A673 (cell line): ENCODE results near the gene CASQ2. TPM values are rescaled to one million over a fixed set of nuclear protein-coding genes. Genes with fewer than 3 reads are reported as not detected.
A peak's percentile ranks its signal among the peaks of the same experiment; 100 is the strongest.

ENCODE experiments used
- BruUV-seq: library from RNA; stranded (reverse); fragments of 400-500 nt; replicated peaks from 2 replicates; lab custom pipeline; 2021; lab: Mats Ljungman, UMichigan
- CTCF ChIA-PET: fragments of 300-600 bp; sonication (Branson Sonifier 250); formaldehyde crosslinking; loops from one replicate; lab custom pipeline; 2022; ENCODE audit warnings: antibody characterized with exemption; lab: Charles Lee
- POLR2A ChIA-PET: fragments of 300-600 bp; sonication (Branson Sonifier 250); formaldehyde crosslinking; loops from one replicate; lab custom pipeline; 2022; ENCODE audit warnings: antibody characterized with exemption; ENCODE audit not compliant: low non-redundant PET; lab: Charles Lee
- DNase-seq: peaks from one replicate; pipeline ENCODE4 v3.0.0-alpha.2; 2015; ENCODE audit warnings: low spot score
- H3K27ac ChIP-seq: fragments of 200-600 bp; sonication (generic); 2 replicates; pipeline ENCODE4 v1.5.1; 2016; ENCODE audit warnings: mixed run types, low read depth, mild to moderate bottlenecking, mixed read lengths, antibody characterized with exemption, low read length; ENCODE audit not compliant: poor library complexity, severe bottlenecking
- H3K27me3 ChIP-seq: fragments of 200-600 bp; sonication (generic); replicated peaks from 2 replicates; pipeline ENCODE4 v1.6.1; 2017; ENCODE audit warnings: mixed run types, low read depth, mild to moderate bottlenecking, mixed read lengths, antibody characterized with exemption, low read length; ENCODE audit not compliant: insufficient read depth, poor library complexity
- H3K36me3 ChIP-seq: fragments of 200-600 bp; sonication (generic); 2 replicates; pipeline ENCODE4 v1.6.1; 2016; ENCODE audit warnings: mixed run types, mild to moderate bottlenecking, mixed read lengths, antibody characterized with exemption, low read length; ENCODE audit not compliant: insufficient read depth, poor library complexity, severe bottlenecking
- H3K4me1 ChIP-seq: fragments of 200-600 bp; sonication (generic); 2 replicates; pipeline ENCODE4 v1.6.1; 2017; ENCODE audit warnings: mixed run types, mild to moderate bottlenecking, mixed read lengths, antibody characterized with exemption, low read length; ENCODE audit not compliant: insufficient read depth, poor library complexity, severe bottlenecking
- H3K4me3 ChIP-seq: fragments of 200-600 bp; sonication (generic); 2 replicates; pipeline ENCODE4 v1.5.1; 2016; ENCODE audit warnings: low read depth, mixed run types, mild to moderate bottlenecking, mixed read lengths, low read length; ENCODE audit not compliant: poor library complexity, severe bottlenecking
- H3K9me3 ChIP-seq: fragments of 200-600 bp; sonication (generic); 2 replicates; pipeline ENCODE4 v1.6.1; 2016; ENCODE audit warnings: mixed run types, low read depth, mild to moderate bottlenecking, mixed read lengths, antibody characterized with exemption, low read length; ENCODE audit not compliant: poor library complexity, severe bottlenecking
- CTCF ChIP-seq: fragments of 300-800, 200-600 bp; sonication (generic); conservative IDR thresholded peaks from 2 replicates; pipeline ENCODE4 v1.5.1; 2017; ENCODE audit warnings: low read depth, mild to moderate bottlenecking, antibody characterized with exemption, low read length, moderate library complexity, mixed read lengths
- EZH2 ChIP-seq: fragments of 200-600 bp; sonication (generic); IDR thresholded peaks from 2 replicates; pipeline ENCODE4 v1.6.1; 2017; ENCODE audit warnings: borderline replicate concordance, low read depth, mild to moderate bottlenecking, mixed read lengths, antibody characterized with exemption, low read length; ENCODE audit not compliant: poor library complexity, severe bottlenecking
- intact Hi-C: fragments of 100-400 bp; cut with micrococcal nuclease; formaldehyde crosslinking; loops from one replicate; pipeline ENCODE4 v1.10.0; 2022; ENCODE audit not compliant: unreplicated experiment
- total RNA-seq: library from RNA; stranded (reverse); gene quantifications from 2 replicates; pipeline ENCODE4 v1.2.3, GENCODE V29; 2021

Gene CASQ2
- total RNA-seq, 1 experiment from 2014 or later, result 0.52 TPM

- no TSS peak for BruUV-seq
- CTCF ChIA-PET, result no interaction called here
- H3K4me1 ChIP-seq, result no peaks in the 10 kb centered on the region
- intact Hi-C loops, result no loop called here
- H3K27ac ChIP-seq, result no peak overlapping the region
- H3K4me3 ChIP-seq, result no peak overlapping the region
- POLR2A ChIA-PET, result no interaction called here
- DNase-seq, result no peak
- H3K9me3 ChIP-seq, result no peaks in the 10 kb centered on the region
- peaks cover 10% of the 10 kb centered on the region for H3K36me3 ChIP-seq
- no peaks in the 10 kb centered on the region for H3K27me3 ChIP-seq
- TF ChIP-seq CTCF (no peak), EZH2 (no peak)
Measured at GRCh38 chr1:115690972-115691371, 77.5 kb downstream of the CASQ2 start.

- POLR2A ChIA-PET, result no interaction called here
- H3K9me3 ChIP-seq, result no peaks in the 10 kb centered on the region
- no peak for DNase-seq
- intact Hi-C loops, result no loop called here
- no TSS peak for BruUV-seq
- H3K4me1 ChIP-seq, result no peaks in the 10 kb centered on the region
- H3K4me3 ChIP-seq, result no peak overlapping the region
- CTCF ChIA-PET, result no interaction called here
- no peaks in the 10 kb centered on the region for H3K27me3 ChIP-seq
- H3K36me3 ChIP-seq, result peaks cover 26% of the 10 kb centered on the region
- H3K27ac ChIP-seq, result no peak overlapping the region
- TF ChIP-seq EZH2, result no peak
- no peak for TF ChIP-seq CTCF
Measured at GRCh38 chr1:115687744-115688143, 80.8 kb downstream of the CASQ2 start.

GRCh38 chr1:115685029-115685705 lies 83.3 kb downstream of the CASQ2 start:
- H3K9me3 ChIP-seq, result no peaks in the 10 kb centered on the region
- H3K4me1 ChIP-seq, result no peaks in the 10 kb centered on the region
- POLR2A ChIA-PET, result no interaction called here
- peak overlapping the region; percentile 33 for H3K27ac ChIP-seq
- H3K27me3 ChIP-seq, result no peaks in the 10 kb centered on the region
- peaks cover 20% of the 10 kb centered on the region for H3K36me3 ChIP-seq
- intact Hi-C loops, result no loop called here
- TF ChIP-seq CTCF (no peak), EZH2 (no peak)
- no TSS peak for BruUV-seq
- CTCF ChIA-PET, result no interaction called here
- DNase-seq, result no peak
- H3K4me3 ChIP-seq, result no peak overlapping the region
